Fibroblast of skin of left quadriceps (primary cell): Measurements from ENCODE around the gene ADAM19.
A peak's percentile ranks its signal among the peaks of the same experiment; 100 is the strongest.

Experiments used
- DNase-seq, 2 experiments: peaks; one replicate each; pipeline ENCODE4 v3.0.0-alpha.2; 2013; ENCODE audit warnings: low read depth in 2 of 2

ADAM19 gene

DNA sequence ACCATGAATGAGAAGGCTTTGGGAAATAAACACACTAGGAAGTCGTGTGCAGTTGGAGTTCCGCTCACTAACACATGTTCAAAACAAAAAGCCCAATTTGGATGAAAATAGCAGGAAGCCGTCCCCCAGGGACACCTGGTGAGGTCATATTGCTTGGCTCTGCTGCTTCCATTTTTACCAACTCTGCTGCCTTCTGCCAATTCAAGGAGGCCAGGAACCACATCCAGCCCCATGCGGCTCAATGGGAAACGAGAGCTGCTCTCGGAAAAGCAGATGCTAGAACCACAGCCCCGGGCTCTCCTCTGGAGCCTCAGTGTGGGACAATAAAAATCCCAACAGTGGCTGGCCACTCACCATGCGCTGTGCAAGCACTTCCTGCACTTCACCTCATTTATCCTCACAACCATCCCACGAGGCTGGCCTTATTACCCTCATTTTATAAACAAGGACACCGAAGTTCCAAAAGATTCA, 13.4 kb downstream of the ADAM19 start:
- peak in 1 of 2 experiments; percentile 40 for DNase-seq

DNA sequence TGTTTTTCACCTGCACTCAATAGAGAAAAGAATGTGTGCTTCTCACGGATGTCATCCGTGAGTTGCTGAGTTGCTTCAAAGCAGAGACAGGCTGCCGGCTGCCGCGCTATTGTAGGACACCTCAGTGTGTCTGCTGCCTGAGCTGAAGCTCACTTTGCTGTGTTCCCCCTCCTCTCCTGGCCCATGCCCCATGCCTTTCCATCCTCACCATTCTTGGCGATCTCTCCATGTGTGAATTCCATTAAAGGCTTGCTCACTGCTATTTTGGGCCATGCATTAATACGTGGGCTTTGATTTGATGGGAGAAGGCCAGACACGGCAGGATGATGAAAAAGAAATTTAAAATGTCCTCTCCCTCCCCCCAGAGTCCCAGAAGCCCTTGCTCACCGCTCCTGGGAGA, 14.5 kb downstream of the ADAM19 start:
- no peak for DNase-seq

DNA sequence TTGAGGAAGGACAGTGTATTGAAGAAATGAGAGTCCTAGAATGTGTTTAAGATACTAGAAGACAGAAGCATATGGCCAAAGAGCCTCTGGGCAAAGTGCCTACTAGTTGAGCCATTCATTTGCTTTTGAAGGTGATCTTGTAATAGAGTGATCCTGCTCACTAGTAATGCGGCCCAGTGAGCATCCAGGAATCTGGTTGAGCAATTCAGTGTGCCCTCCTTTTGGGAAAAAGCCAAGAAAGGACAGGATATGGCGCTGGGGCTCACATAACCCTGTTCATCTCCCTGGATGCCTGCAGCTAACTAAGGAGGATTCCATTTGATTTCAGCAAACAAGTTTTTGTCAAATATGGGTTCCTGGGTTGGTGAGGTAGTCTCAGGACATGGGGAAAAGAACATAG, 16.3 kb downstream of the ADAM19 start:
- peak in 1 of 2 experiments; percentile 46 for DNase-seq

DNA sequence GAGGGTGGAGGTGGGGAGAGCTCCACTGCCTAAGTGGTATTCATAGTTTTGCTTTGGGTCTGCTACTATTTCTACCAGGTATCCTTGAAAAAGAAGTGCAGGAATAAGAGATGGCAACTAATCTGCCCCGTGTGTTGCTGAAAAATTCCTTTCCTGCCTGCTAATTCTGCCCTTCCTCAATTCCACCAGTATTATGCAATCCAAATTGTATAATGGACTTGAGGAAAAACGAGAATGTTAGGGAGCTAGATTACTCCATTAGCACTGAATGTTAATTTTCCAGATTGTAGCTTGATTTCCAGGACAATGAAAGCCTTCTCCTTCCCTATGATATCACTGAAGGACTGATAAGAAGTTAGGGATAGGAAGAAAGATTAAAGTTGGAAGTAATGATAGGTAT, 16.9 kb downstream of the ADAM19 start:
- DNase-seq: no peak

DNA sequence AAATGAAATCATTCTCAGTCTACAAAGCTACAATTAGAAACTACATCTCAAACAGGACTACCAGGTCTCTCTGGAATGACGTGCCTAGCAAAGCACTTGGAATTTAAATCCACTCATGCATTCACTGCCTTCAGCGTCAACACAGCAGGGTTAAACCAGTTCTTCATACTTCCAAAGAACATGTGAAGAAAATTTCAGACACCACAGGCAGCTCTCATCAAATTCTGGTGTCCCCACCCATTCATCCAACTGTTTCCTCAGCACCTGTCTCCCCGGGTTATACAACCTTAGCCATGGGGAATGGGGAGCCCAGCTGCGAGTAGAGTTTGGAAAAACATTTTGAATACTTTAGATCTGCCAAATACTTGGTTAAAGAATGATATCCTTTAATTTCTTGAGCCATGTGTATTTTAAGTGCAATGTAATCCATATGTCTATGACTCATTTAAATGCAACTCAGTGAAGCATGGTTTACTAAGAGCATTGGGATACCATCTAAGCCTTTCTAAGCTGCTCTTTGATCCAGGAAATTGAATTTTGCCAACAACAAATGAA, 17.5 kb downstream of the ADAM19 start:
- peak; percentile 72 to 74 for DNase-seq

DNA sequence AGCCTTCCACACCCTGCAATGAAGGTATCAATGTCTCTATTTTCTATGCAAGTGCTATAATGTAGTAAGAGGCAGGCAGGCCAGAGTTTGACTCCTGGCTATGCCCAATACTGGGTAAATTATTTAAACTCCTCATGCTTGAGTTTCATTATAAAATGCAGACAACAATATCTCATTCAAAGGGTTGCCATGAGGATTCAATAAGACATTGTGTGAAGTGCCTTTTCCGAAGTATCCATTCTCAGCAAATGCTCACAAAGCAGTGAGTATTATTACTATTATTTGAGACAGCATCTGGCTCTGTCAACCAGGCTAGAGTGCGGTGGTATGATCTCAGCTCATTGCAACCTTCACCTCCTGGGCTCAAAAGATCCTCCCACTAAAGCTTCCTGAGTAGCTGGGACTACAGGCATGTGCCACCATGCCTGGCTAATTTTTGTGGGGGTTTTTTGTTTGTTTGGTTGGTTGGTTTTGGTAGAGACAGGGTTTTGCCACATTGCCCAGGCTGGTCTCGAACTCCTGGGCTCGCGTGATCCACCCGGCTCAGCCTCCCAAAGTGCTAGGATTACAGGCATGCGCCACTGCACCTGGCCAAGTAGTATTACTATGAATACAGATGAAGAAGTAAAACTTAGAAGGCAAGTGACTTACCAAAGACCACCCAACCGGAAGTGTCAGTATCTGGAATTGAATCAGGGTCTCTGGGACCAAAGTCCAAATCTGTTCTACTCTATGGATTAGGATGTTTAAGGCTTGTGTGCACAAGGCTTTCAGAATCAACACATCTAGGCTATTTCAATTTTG, 18.8 kb downstream of the ADAM19 start:
- no peak for DNase-seq

DNA sequence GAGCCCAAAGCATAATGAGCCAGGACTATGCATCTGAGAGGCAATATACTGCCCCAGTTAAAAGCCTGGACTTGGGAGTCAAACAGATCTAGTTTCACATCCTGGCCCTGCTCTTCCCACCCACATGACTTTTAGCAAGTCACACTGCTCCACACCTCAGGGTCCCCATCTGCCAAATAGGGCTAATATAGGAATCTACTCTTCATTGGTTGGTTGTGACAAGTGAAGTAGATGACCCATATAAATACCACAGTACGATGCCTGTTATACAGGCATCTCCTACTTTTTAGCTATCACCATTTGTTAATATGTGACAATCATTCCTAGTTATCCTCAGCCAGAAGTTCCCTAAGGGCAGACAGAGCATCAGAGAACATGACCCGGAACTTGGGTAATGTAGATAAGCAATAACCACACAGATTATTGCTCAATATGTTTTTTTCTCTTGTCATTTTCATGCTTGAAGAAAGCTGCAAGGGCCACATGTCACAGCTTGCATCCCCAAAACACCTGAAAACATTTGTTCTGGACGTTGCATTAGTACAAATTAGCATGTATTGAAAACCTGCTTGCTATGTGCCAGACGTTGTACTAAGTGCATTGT, 20.4 kb downstream of the ADAM19 start:
- DNase-seq: no peak

DNA sequence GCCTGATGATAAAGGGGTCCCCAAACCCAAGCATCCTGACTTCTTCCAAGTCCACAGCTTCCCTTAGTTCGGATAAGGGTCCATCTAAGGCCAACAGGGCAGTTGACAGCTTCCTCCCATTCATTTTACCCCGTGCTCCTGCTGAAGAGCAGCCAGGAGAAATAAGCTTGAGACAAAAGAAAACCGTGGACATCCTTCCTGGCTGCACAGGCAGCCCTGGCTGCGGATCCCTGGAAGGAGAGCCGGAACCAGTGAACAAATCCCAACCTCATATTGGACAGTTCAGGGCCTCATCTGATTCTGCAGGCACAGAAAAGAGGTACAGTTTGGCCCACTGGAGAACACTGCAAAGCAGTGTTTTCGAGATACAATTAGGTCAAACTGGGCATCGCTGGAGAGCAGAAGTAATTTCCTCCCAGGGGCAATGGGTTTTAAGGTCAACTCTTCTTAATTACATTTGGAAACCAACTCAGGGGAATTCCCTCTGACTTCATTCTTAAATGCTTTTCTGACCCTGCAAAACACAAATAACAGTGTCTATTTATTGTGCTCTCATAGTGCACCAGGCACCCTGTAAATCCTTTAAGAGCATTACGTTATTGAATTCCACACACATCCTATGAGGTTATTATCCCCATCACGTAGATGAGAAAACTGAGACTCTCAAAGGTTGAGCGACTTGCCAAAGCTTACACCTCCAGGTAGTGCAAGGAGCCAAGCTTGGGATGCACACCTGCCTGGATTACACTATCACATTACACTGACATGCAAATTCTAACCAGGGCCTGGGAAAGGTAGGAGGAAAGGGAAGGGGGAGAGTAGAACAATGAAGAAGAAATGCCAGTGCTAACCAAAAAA, 21.2 kb downstream of the ADAM19 start:
- DNase-seq: no peak

DNA sequence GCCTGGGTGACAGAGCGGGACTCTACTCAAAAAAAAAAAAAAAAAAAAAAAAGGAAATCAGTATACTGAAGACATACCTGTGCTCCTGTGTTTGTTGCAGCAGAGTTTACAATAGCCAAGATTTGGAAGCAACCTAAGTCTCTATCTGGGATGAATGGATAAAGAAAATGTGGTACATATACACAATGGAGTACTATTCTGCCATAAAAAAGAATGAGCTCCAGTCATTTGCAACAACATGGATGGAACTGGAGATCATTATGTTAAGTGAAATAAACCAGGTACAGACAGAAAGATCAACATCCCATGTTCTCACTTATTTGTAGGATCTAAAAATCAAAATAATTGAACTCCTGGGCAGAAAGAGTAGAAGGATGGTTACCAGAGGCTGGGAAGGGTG, 22.9 kb downstream of the ADAM19 start:
- DNase-seq: no peak

DNA sequence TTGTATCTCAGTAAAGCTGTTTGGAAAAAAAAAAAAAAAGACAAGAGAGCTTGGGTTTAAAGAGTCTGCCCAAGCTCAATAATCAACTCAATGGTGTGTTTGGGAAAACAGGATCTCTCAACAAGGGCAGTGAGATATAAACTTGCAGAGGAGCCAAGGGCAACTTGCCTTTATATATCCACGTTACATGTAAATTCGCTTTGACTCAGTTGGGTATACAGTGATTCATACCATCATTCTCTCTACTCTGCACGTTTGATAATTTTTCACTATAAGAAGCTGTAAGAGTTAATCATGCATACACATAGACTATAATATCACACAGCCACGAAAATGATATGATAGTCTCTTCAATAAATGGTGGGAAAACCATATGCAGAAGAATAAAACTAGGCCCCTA, 24.9 kb downstream of the ADAM19 start:
- DNase-seq: no peak

DNA sequence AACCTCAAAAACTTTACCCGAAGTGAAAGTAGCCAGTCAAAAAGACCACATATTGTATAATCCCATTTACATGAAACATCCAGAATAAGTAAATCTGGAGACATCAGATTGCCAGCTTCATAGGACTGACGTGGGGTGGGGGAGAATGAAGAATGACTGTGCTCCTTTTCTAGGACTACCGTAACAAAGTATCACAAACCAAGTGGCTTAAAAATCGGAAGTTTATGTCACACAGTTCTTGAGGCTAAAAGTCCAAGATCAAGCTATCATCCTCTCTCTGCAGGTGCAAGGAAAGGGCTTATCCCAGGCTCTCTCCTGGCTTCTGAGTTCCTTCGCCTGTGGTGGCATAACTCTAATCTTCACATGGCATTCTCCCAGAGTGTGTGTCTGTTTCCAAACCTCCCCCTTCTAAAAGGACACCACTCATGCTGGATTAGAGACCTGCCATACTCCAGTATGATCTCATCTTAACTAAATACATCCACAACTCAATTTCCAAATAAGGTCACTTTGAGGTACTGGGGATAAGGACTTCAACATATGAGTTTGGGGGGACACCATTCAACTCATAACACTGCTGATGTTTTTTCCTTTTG, 25.5 kb downstream of the ADAM19 start:
- no peak for DNase-seq

DNA sequence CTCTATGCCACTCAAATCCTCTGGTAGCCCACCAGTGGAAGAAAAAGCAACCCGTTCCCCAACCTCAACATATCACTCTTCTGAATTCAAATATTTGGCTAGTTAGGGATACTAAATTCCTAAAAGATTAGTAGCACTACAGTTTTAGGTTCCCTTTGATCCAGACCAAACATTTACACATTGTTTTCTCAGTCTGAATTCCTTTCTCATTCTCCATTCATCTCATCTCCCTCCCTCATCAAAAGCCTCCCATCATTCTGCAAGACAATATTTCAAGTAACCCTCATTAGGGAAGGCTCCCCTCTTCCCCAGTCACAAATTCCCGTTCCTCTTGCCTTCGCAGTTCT, 26.3 kb downstream of the ADAM19 start:
- DNase-seq: no peak

DNA sequence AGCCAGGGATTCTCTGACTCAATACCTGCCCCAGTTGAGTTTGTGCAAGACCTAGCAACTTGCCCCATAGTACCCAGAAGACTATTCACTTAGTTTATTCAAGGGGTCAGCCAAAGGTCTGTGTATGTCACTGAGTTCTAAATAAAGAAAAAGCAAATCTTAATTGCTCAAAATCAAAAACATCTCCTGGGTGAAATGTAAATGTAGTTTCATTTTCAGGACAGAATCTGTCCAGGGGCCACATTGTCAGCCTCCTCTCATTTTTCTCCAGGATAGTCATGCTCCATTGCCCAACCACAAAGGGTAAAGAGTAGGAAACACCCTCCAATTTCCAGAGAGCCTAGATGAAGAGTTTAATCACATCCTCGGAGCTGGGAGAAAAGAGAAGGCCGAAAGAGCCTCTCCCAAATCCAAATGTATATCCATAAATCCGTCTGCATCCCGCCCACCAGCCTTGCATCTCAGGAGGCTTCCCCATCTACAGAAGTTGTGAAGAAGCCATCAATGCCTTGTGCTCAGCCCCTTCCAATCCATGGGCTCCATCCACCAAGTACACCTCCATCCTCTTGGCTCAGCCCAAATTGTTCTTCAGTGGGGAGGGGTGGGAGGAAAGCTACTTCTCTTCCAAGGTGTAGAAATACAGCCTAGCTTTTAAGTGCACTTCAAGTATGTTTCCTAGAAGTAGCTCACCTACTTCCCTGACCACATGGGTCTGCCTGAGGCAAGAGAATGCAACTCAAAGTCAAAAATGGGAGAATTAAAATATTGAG, 26.9 kb downstream of the ADAM19 start:
- peak; percentile 68 to 69 for DNase-seq

DNA sequence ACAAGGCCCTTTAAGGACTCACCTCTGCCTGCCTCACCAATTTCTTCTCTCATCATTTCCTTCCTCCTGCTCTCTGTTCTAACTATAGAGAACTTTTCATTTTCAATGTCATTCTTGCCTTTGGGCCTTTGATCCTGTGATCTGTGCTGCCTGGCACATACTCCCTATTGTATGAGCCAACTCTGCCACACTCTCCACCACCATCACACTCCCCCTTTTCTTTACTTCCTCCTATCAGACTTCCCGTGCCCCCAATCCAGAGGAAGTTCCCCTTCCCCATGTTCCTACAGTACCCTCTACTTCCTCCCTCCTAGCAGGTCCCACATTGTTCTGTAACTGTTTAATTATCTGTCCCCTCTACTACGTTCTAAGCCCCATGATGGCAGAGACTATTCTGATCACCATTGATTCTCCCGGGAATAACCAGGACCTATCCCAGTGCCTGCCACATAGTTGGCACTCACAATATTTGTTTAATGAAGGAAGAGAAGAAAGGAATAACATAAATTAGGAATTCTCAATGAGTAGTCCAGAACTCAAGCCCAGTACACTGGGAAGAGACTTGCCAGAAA, 27.5 kb downstream of the ADAM19 start:
- DNase-seq: no peak

DNA sequence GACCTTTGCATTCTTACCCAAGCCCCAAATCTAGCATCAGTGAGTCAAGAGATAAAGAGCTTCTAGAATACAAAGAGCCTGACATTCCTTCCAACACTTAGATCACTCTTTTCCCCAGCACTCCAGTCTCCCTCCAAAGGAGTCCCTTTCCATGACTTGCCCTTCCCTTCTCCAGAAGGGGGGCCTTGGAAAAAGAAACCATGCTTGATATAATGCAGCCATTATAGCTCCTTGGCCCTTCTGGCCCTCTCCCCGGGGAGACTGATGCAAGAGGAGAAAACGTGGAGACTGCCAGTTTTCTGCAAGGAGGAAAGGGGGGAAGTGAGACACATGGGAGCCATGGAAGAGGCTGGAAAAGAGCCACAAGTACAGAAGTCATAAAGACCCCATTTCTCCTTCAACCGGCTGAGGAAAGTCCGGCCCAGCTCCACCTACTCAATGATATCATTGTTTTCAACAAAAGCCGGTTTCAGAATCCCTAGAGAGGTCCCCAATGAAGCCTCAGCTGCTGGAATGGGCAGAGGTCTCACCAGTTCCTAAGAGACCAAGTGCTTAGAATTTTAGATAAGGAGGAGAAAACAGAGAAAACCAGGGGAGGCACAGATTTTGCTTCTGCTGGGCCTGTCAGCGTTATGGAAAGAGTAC, 29.0 kb downstream of the ADAM19 start:
- DNase-seq: no peak

DNA sequence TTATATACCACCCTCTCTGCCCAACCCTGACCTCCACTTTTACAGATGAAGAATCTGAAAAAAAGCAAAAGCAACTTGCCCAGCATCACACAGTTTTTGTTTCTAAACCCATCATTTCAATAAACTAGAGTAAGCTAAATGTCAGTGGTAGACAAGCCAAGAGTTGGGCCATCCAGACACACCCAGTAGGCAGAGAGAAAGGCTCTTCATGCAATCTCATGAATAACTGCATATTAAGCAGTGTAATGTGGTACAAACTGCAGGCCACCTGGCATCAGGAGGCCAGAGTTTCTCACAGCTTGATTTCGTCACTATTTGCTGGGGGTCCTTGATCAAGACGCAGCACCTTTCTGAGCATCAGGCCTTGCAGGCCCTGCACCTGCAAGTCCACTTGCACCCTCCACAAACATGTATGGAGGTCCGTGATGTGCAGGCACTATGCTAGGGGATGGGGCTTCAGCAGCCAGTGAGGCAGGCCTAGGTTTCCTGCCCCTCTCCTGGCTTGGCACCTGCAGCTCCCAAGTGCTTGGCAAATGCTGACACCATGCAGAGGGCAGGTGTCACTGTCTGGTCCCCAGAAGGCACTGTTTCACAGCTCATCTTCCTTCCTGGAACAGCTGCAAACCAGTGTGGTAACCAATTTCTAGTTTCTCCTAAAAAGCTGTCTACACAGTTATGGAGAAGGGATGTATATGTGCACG, 29.8 kb downstream of the ADAM19 start:
- DNase-seq: no peak

DNA sequence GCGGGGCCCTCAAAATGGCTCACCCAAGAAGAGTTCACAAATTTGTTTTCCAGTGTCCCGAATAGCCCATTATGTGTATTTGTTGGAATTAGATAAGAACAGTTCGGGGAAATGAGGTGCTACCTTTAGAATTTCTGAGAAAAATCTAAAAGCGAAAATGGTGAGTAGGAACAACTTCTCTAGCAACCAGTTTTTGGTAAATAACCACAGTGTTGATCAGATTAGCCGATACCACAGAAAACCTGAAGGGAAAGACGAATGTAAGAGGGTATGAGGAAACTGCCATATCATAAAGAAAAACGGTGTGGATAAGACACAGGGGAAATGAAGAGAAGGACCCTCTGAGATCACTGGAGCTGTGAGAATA, 31.0 kb downstream of the ADAM19 start:
- DNase-seq: no peak

DNA sequence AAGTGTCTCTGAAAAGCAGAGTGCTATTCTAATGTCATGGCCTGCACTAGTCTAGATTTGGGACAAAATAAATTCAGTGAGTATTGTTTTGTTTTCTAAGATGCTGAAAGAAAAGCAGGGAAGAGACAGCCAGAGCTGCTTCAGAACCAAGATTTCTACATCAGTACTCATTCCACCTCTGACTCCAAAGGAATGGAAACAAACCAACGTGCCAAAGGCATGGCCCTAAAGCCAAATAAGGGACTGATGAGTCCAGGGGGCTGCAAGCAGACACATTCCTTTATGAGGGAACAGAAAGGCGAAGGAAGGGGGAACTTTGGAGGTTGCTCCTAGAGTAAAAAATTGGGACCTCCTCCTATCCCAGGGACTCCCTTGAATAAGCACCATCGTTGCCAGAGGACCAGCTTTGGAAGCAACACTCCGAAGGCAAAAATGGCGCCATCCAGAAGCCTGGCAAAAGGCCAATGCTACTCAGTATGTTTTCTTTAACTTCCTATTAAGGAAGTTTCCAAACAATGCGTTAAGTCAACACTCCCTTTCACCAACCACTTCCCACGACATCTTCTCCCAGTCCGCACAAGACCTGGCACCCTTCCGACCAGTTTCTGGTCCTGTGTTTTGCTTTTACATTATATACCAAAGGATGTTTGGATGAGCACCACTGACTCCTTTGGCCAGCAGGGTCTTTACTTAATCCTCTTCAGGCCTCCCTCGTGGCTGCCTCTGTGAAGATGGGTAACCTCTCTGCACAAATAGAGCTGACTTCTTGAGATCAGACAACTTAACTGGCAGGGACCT, 31.6 kb downstream of the ADAM19 start:
- no peak for DNase-seq
